K562 (cell line): ENCODE results near the gene CTIF. TPM values are rescaled to one million over a fixed set of nuclear protein-coding genes. Genes with fewer than 3 reads are reported as not detected.

Source experiments
- ATAC-seq: fragments of 200-7000 bp; cut with Tn5 transposase; 3 replicates; pipeline ENCODE4 v1.9.1; 2020; ENCODE audit warnings: moderate library complexity
- BruUV-seq: library from RNA; stranded (reverse); fragments of 400-500 nt; replicated peaks from 2 replicates; lab custom pipeline; 2021; lab: Mats Ljungman, UMichigan
- CTCF ChIA-PET: fragments of 300-600 bp; formaldehyde crosslinking; extraction: SDS; loops from one replicate; lab custom pipeline; 2021; ENCODE audit warnings: low intra/inter-chr PET ratio; lab: Yijun Ruan, JAX
- POLR2A ChIA-PET: fragments of 300-600, 350-650 bp; sonication (Branson Sonifier 250); formaldehyde crosslinking; extraction: SDS; loops from one replicate; lab custom pipeline; 2021; ENCODE audit warnings: antibody characterized with exemption, inconsistent platforms; lab: Yijun Ruan, JAX
- DNase-seq, 4 experiments: peaks; one replicate each; pipeline versions ENCODE4 v3.0.0 to v3.0.0-alpha.2; 2011 to 2018; ENCODE audit warnings: low spot score in 3 of 4, mixed read lengths in 3 of 4; ENCODE audit errors: extremely low read depth in 1 of 4
- FAIRE-seq: peaks from 2 replicates; lab custom pipeline; 2011; peaks lifted over from hg19 to GRCh38; lab: Jason Lieb, UNC
- H2AFZ ChIP-seq: 2 replicates; pipeline ENCODE4 v1.6.0; 2011; ENCODE audit warnings: low read depth, low read length, control low read depth, inconsistent platforms
- H3K27ac ChIP-seq: fragments of 200-600 bp; 3 replicates; pipeline ENCODE4 v1.8.0; 2011; ENCODE audit warnings: low read depth, mild to moderate bottlenecking, control low read depth, inconsistent platforms, low read length, moderate library complexity, mixed read lengths; ENCODE audit errors: extremely low read depth
- H3K27me3 ChIP-seq, 2 experiments: fragments of 300-600 bp in 1 of 2; 2 replicates in 1 of 2; 3 replicates in 1 of 2; pipeline versions ENCODE4 v1.6.0 to v1.8.0; 2011; ENCODE audit warnings: inconsistent platforms in 2 of 2, low read length in 2 of 2, mild to moderate bottlenecking in 1 of 2, mixed read lengths in 1 of 2, moderate library complexity in 1 of 2; ENCODE audit not compliant: control insufficient read depth in 2 of 2, insufficient read depth in 2 of 2
- H3K36me3 ChIP-seq: fragments of 300-600 bp; 3 replicates; pipeline ENCODE4 v1.8.0; 2011; ENCODE audit warnings: mild to moderate bottlenecking, low read length, inconsistent platforms; ENCODE audit not compliant: control insufficient read depth, insufficient read depth
- H3K4me1 ChIP-seq, 2 experiments: fragments of 200-600 bp in 1 of 2; replicated peaks in 1 of 2; 2 replicates in 1 of 2; 3 replicates in 1 of 2; pipeline versions ENCODE4 v1.5.1 to v1.8.0; 2011; ENCODE audit warnings: inconsistent platforms in 2 of 2, low read length in 2 of 2, mild to moderate bottlenecking in 1 of 2, mixed read lengths in 1 of 2, moderate library complexity in 1 of 2; ENCODE audit not compliant: control insufficient read depth in 2 of 2, insufficient read depth in 2 of 2
- H3K4me2 ChIP-seq: 2 replicates; pipeline ENCODE4 v1.6.1; 2011; ENCODE audit warnings: low read length, control low read depth, inconsistent platforms, mixed read lengths; ENCODE audit not compliant: insufficient read depth
- H3K4me3 ChIP-seq: fragments of 200-600 bp; sonication (generic), shearing (Covaris generic); 2 replicates; pipeline ENCODE4 v1.5.1; 2016; ENCODE audit warnings: control low read depth, inconsistent platforms
- H3K79me2 ChIP-seq: fragments of 200-600 bp; 3 replicates; pipeline ENCODE4 v1.8.0; 2011; ENCODE audit warnings: low read length, inconsistent platforms; ENCODE audit not compliant: control insufficient read depth, insufficient read depth
- H3K9ac ChIP-seq, 2 experiments: 2 replicates each; pipeline versions ENCODE4 v1.6.0 to v1.6.1; 2011; ENCODE audit warnings: low read depth in 2 of 2, low read length in 2 of 2, control low read depth in 1 of 2, inconsistent platforms in 1 of 2, mild to moderate bottlenecking in 1 of 2, mixed read lengths in 1 of 2; ENCODE audit not compliant: insufficient read depth in 1 of 2
- H3K9me1 ChIP-seq: one replicate; pipeline ENCODE4 v1.6.0; 2011; ENCODE audit warnings: inconsistent platforms, mild to moderate bottlenecking, low read length, moderate library complexity; ENCODE audit not compliant: control insufficient read depth, insufficient read depth
- H3K9me3 ChIP-seq: replicated peaks from 2 replicates; pipeline ENCODE4 v1.5.1; 2011; ENCODE audit warnings: low read depth, low read length, inconsistent platforms; ENCODE audit not compliant: control insufficient read depth, insufficient read depth
- H4K20me1 ChIP-seq: replicated peaks from 2 replicates; pipeline ENCODE4 v1.6.1; 2011; ENCODE audit warnings: low read length, inconsistent platforms, mixed read lengths; ENCODE audit not compliant: control insufficient read depth, insufficient read depth
- ATF1 ChIP-seq, 2 experiments: fragments of 450-650 bp in 1 of 2; IDR thresholded peaks; 2 replicates each; pipeline ENCODE4 v1.6.1; 2016; ENCODE audit warnings: missing compliant biosample characterization in 1 of 2, missing genetic modification characterization in 1 of 2
- CEBPB ChIP-seq: fragments of 450-650 bp; IDR thresholded peaks from 2 replicates; pipeline ENCODE4 v1.6.1; 2016; ENCODE audit warnings: missing genetic modification characterization, missing compliant biosample characterization
- CHCHD3 ChIP-seq: fragments of 250-450 bp; sonication (Bioruptor Pico); IDR thresholded peaks from 2 replicates; pipeline ENCODE4 v2.1.2; 2022; ENCODE audit warnings: mild to moderate bottlenecking
- CXXC5 ChIP-seq: fragments of 250-450 bp; sonication (Bioruptor Pico); IDR thresholded peaks from 2 replicates; pipeline ENCODE4 v1.8.0; 2022; ENCODE audit warnings: inconsistent platforms, mild to moderate bottlenecking, moderate library complexity
- KAT7 ChIP-seq: sonication (generic); formaldehyde crosslinking; IDR thresholded peaks from 2 replicates; pipeline ENCODE4 v1.8.0; 2022; ENCODE audit warnings: missing genetic modification reagents, mild to moderate bottlenecking, borderline replicate concordance
- SAFB2 ChIP-seq: fragments of 200-400 bp; formaldehyde crosslinking; IDR thresholded peaks from 2 replicates; pipeline ENCODE4 v1.6.1; 2018; ENCODE audit warnings: borderline replicate concordance, low read length, low read depth, moderate library complexity; ENCODE audit not compliant: severe bottlenecking
- ZFP91 ChIP-seq: sonication (generic); formaldehyde crosslinking; IDR thresholded peaks from 2 replicates; pipeline ENCODE4 v1.8.0; 2022; ENCODE audit warnings: mild to moderate bottlenecking, missing genetic modification reagents
- ZNF354B ChIP-seq: fragments of 250-450 bp; sonication (Bioruptor Pico); IDR thresholded peaks from 2 replicates; pipeline ENCODE4 v1.4.0; 2020
- ZNF444 ChIP-seq: fragments of 250-450 bp; sonication (Bioruptor Pico); IDR thresholded peaks from 2 replicates; pipeline ENCODE4 v1.4.0; 2020; ENCODE audit warnings: mild to moderate bottlenecking, moderate library complexity
- ZZZ3 ChIP-seq: fragments of 450-650 bp; IDR thresholded peaks from 2 replicates; pipeline ENCODE4 v1.6.1; 2016; ENCODE audit warnings: antibody characterized with exemption, mild to moderate bottlenecking, moderate library complexity
- WGBS: fragments of 100-300 bp; shearing (Covaris generic); methylation state at CpG from one replicate; pipeline ENCODE4 v1.1.6; 2016; ENCODE audit warnings: low coverage, mixed read lengths; ENCODE audit not compliant: insufficient coverage; ENCODE audit errors: missing lambda C conversion rate; 5-methylcytosine and 5-hydroxymethylcytosine counted together
- in situ Hi-C: fragments of 300-500 bp; cut with MboI; formaldehyde crosslinking; loops from 4 replicates; pipeline ENCODE4 v1.15.0; 2018; ENCODE audit warnings: inconsistent platforms, mixed read lengths
- intact Hi-C: fragments of 100-400 bp; cut with micrococcal nuclease; formaldehyde crosslinking; loops from 2 replicates; pipeline ENCODE4 v1.14.2; 2022
- polyA plus RNA-seq, 8 experiments: library from polyadenylated mRNA; depleted of rRNA in 4 of 8; stranded (reverse) in 5 of 8; unstranded in 3 of 8; fragments of >200 nt; fragmentation: Nextera tagmentation in 2 of 8; fragmentation: Illumina TruSeq in 1 of 8; extraction: Ambion mirVana in 2 of 8; extraction: Trizol in 1 of 8; gene quantifications; 2 replicates each; pipeline versions ENCODE4 v1.2.1 to v1.2.3, GENCODE V29; 2011 to 2014; ENCODE audit warnings: inconsistent platforms in 1 of 8, missing spikeins in 1 of 8
- total RNA-seq, 7 experiments: library from RNA; depleted of rRNA in 6 of 7; stranded (reverse); fragments of >200 nt in 6 of 7; fragmentation: Illumina TruSeq in 2 of 7; extraction: Trizol in 2 of 7; gene quantifications; 2 replicates each; pipeline versions ENCODE4 v1.2.1 to v1.2.3, GENCODE V29; 2011 to 2021; ENCODE audit warnings: low replicate concordance in 1 of 7
- TF ChIP-seq, protein P1 (sequence below): fragments of 200-600 bp; sonication (generic); IDR thresholded peaks from one replicate; pipeline ENCODE4 v1.6.1; 2012; ENCODE audit warnings: mild to moderate bottlenecking, low read depth, low read length, inconsistent platforms

Gene CTIF
- total and polyA plus RNA-seq, 9 of the 15 experiments (the other 6 are each of a cell fraction or from before 2014, with no cell fraction given), result 0.17 to 11.5 (median 2.2) TPM

DNA sequence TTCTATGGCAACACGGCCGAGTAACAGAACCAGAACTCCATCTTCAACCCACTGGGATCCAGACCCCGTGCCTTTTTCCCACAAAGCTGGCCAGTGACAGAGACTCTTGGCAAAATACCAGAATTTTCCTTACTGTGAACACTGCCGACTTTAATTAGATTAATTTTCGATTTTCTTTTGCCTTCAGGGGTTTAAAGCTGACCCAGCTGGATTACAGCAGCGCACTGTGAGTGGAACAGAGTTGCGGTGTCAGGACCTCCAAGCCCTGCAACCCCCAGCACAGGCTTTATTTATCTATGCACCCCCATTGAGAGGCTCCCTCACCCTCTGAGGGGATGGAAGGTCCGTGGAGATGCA lies 36.4 kb downstream of the CTIF start:
- in situ Hi-C loops, result no loop called here
- Histone ChIP-seq H3K9me1 (no peaks in the 10 kb centered on the region), H3K79me2 (no peaks in the 10 kb centered on the region), H3K4me1 (peaks cover 3 to 8% of the 10 kb centered on the region in 2 experiments; a peak in 4 of 5 replicates), H3K9ac (no peak overlapping the region), H3K4me3 (no peak overlapping the region), H3K4me2 (no peak overlapping the region), H2AFZ (no peak overlapping the region), H3K27me3 (no peaks in the 10 kb centered on the region), H4K20me1 (0 out of 2 replicates have a peak, but pooled peaks cover 3% of the 10 kb centered on the region), H3K9me3 (no peaks in the 10 kb centered on the region), H3K36me3 (no peaks in the 10 kb centered on the region), H3K27ac (no peak overlapping the region)
- no TSS peak for BruUV-seq
- intact Hi-C loops, result no loop called here
- ATAC-seq (no peak), DNase-seq (no peak), FAIRE-seq (no peak)
- CTCF ChIA-PET, result no interaction called here
- 58% methylated on average over 8 of the region's 8 CpGs for WGBS
- POLR2A ChIA-PET, result interaction anchor here (1.0 kb wide), 1 partner anchor 12 kb away, joined by 3 read pairs; no protein-coding TSS in a partner anchor
- TF ChIP-seq CEBPB (tag) (no peak), SAFB2 (no peak), ZFP91 (no peak), CHCHD3 (CRISPR knock-in tag) (no peak), ZNF444 (no peak), ZNF354B (no peak), CXXC5 (CRISPR knock-in tag) (no peak), KAT7 (no peak), ZZZ3 (no peak), ATF1 (CRISPR knock-in tag; IDR thresholded peaks at IDR 0.05) (no peak), ATF1 (tag; IDR thresholded peaks at IDR 0.05) (no peak)
- TF ChIP-seq, protein P1, sequence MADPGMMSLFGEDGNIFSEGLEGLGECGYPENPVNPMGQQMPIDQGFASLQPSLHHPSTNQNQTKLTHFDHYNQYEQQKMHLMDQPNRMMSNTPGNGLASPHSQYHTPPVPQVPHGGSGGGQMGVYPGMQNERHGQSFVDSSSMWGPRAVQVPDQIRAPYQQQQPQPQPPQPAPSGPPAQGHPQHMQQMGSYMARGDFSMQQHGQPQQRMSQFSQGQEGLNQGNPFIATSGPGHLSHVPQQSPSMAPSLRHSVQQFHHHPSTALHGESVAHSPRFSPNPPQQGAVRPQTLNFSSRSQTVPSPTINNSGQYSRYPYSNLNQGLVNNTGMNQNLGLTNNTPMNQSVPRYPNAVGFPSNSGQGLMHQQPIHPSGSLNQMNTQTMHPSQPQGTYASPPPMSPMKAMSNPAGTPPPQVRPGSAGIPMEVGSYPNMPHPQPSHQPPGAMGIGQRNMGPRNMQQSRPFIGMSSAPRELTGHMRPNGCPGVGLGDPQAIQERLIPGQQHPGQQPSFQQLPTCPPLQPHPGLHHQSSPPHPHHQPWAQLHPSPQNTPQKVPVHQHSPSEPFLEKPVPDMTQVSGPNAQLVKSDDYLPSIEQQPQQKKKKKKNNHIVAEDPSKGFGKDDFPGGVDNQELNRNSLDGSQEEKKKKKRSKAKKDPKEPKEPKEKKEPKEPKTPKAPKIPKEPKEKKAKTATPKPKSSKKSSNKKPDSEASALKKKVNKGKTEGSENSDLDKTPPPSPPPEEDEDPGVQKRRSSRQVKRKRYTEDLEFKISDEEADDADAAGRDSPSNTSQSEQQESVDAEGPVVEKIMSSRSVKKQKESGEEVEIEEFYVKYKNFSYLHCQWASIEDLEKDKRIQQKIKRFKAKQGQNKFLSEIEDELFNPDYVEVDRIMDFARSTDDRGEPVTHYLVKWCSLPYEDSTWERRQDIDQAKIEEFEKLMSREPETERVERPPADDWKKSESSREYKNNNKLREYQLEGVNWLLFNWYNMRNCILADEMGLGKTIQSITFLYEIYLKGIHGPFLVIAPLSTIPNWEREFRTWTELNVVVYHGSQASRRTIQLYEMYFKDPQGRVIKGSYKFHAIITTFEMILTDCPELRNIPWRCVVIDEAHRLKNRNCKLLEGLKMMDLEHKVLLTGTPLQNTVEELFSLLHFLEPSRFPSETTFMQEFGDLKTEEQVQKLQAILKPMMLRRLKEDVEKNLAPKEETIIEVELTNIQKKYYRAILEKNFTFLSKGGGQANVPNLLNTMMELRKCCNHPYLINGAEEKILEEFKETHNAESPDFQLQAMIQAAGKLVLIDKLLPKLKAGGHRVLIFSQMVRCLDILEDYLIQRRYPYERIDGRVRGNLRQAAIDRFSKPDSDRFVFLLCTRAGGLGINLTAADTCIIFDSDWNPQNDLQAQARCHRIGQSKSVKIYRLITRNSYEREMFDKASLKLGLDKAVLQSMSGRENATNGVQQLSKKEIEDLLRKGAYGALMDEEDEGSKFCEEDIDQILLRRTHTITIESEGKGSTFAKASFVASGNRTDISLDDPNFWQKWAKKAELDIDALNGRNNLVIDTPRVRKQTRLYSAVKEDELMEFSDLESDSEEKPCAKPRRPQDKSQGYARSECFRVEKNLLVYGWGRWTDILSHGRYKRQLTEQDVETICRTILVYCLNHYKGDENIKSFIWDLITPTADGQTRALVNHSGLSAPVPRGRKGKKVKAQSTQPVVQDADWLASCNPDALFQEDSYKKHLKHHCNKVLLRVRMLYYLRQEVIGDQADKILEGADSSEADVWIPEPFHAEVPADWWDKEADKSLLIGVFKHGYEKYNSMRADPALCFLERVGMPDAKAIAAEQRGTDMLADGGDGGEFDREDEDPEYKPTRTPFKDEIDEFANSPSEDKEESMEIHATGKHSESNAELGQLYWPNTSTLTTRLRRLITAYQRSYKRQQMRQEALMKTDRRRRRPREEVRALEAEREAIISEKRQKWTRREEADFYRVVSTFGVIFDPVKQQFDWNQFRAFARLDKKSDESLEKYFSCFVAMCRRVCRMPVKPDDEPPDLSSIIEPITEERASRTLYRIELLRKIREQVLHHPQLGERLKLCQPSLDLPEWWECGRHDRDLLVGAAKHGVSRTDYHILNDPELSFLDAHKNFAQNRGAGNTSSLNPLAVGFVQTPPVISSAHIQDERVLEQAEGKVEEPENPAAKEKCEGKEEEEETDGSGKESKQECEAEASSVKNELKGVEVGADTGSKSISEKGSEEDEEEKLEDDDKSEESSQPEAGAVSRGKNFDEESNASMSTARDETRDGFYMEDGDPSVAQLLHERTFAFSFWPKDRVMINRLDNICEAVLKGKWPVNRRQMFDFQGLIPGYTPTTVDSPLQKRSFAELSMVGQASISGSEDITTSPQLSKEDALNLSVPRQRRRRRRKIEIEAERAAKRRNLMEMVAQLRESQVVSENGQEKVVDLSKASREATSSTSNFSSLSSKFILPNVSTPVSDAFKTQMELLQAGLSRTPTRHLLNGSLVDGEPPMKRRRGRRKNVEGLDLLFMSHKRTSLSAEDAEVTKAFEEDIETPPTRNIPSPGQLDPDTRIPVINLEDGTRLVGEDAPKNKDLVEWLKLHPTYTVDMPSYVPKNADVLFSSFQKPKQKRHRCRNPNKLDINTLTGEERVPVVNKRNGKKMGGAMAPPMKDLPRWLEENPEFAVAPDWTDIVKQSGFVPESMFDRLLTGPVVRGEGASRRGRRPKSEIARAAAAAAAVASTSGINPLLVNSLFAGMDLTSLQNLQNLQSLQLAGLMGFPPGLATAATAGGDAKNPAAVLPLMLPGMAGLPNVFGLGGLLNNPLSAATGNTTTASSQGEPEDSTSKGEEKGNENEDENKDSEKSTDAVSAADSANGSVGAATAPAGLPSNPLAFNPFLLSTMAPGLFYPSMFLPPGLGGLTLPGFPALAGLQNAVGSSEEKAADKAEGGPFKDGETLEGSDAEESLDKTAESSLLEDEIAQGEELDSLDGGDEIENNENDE, result no peak
